H4 (cell line): ENCODE measurements around the gene LRRC52. TPM values are rescaled to one million over a fixed set of nuclear protein-coding genes. Genes with fewer than 3 reads are reported as not detected.
"Not testable (repeated sequence)": the region's sequence is repeated elsewhere in the genome, so short reads cannot be mapped to it uniquely, and the experiment has no call there.

ENCODE experiments used
- DNase-seq: peaks from one replicate; pipeline ENCODE4 v3.0.0-alpha.2; 2015; ENCODE audit warnings: low spot score
- total RNA-seq: library from RNA; depleted of rRNA; stranded (reverse); fragments of >200 nt; shearing (Covaris generic); gene quantifications from 2 replicates; pipeline ENCODE4 v1.2.3, GENCODE V29; 2014; rRNA removed

Gene LRRC52
- total RNA-seq, 1 experiment from 2014 or later: not detected

GRCh38 chr1:165581926-165582325 is 38.1 kb downstream of the LRRC52 start:
- no peak for DNase-seq

- no peak for DNase-seq
These were observed 42.6 kb downstream of the LRRC52 start for GRCh38 chr1:165586398-165586797.

- not testable (repeated sequence) for DNase-seq
These were observed 47.6 kb downstream of the LRRC52 start for GRCh38 chr1:165591391-165591790.

- peak; percentile 57 for DNase-seq
These were observed 49.4 kb downstream of the LRRC52 start for GRCh38 chr1:165592945-165593823.

GRCh38 chr1:165595246-165595938 is 51.6 kb downstream of the LRRC52 start:
- no peak for DNase-seq

GRCh38 chr1:165597883-165598675 is 54.3 kb downstream of the LRRC52 start:
- DNase-seq: peak; percentile 96

- no peak for DNase-seq
These were observed 54.9 kb downstream of the LRRC52 start for GRCh38 chr1:165598676-165599059.

- DNase-seq: no peak
These were observed 57.0 kb downstream of the LRRC52 start for GRCh38 chr1:165600793-165601192.

- no peak for DNase-seq
These were observed 60.0 kb downstream of the LRRC52 start for GRCh38 chr1:165603810-165604209.

- DNase-seq: no peak
These were observed 61.4 kb downstream of the LRRC52 start for GRCh38 chr1:165605246-165605645.

- DNase-seq: not testable (repeated sequence)
These were observed 62.9 kb downstream of the LRRC52 start for GRCh38 chr1:165606676-165607075.

- DNase-seq: no peak
These were observed 67.1 kb downstream of the LRRC52 start for GRCh38 chr1:165610866-165611265.

- DNase-seq: no peak
These were observed 68.3 kb downstream of the LRRC52 start for GRCh38 chr1:165612062-165612461.

Other genes starting within 250 kb of the LRRC52 start
- gene LMX1A, start 187.3 kb upstream of the LRRC52 start, total RNA-seq: not detected in 2 replicates
- gene RXRG, start 98.9 kb upstream of the LRRC52 start, total RNA-seq: not detected in 2 replicates
- 128 and 140 TPM in 2 replicates for gene MGST3, start 87.2 kb downstream of the LRRC52 start, total RNA-seq
- 26.8 and 34.8 TPM in 2 replicates for gene ALDH9A1, start 154.6 kb downstream of the LRRC52 start, total RNA-seq
- 139 and 158 TPM in 2 replicates for gene TMCO1, start 224.9 kb downstream of the LRRC52 start, total RNA-seq